ENCODE data around the gene PCDHGA1. TPM values are rescaled to one million over a fixed set of nuclear protein-coding genes. Genes with fewer than 3 reads are reported as not detected.
A peak's percentile ranks its signal among the peaks of the same experiment; 100 is the strongest.

The PCDHGA1 gene
- total and polyA plus RNA-seq, 9 of the 15 experiments (the other 6 are each of a cell fraction or from before 2014, with no cell fraction given): 0.05 to 0.26 (median 0.18) TPM; not detected in 2

DNA sequence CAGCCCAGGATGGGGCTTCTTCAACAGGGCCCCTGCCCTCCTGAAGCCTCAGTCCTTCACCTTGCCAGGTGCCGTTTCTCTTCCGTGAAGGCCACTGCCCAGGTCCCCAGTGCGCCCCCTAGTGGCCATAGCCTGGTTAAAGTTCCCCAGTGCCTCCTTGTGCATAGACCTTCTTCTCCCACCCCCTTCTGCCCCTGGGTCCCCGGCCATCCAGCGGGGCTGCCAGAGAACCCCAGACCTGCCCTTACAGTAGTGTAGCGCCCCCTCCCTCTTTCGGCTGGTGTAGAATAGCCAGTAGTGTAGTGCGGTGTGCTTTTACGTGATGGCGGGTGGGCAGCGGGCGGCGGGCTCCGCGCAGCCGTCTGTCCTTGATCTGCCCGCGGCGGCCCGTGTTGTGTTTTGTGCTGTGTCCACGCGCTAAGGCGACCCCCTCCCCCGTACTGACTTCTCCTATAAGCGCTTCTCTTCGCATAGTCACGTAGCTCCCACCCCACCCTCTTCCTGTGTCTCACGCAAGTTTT lies 182.1 kb downstream of the PCDHGA1 start (continued):
- TF ChIP-seq, protein P1, sequence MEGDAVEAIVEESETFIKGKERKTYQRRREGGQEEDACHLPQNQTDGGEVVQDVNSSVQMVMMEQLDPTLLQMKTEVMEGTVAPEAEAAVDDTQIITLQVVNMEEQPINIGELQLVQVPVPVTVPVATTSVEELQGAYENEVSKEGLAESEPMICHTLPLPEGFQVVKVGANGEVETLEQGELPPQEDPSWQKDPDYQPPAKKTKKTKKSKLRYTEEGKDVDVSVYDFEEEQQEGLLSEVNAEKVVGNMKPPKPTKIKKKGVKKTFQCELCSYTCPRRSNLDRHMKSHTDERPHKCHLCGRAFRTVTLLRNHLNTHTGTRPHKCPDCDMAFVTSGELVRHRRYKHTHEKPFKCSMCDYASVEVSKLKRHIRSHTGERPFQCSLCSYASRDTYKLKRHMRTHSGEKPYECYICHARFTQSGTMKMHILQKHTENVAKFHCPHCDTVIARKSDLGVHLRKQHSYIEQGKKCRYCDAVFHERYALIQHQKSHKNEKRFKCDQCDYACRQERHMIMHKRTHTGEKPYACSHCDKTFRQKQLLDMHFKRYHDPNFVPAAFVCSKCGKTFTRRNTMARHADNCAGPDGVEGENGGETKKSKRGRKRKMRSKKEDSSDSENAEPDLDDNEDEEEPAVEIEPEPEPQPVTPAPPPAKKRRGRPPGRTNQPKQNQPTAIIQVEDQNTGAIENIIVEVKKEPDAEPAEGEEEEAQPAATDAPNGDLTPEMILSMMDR (IDR thresholded peaks at IDR 0.05 in 2 of 3, conservative IDR thresholded peaks at IDR 0.05 in 1 of 3; ENCODE audit: insufficient read depth in 2 of 3, low read depth in 1 of 3, low read length in 3 of 3): peak; percentile 75 to 85 (median 83)
- TF ChIP-seq JUND (IDR thresholded peaks at IDR 0.05; ENCODE audit: borderline replicate concordance, low read depth, low read length) (0 out of 2 replicates have a peak, but pooled peaks have one; percentile 9), JUND (tag; IDR thresholded peaks at IDR 0.05; ENCODE audit: borderline replicate concordance, low read depth, low read length) (no peak), PHB2 (IDR thresholded peaks at IDR 0.05; ENCODE audit: low read depth) (no peak), ZFX (CRISPR knock-in tag; IDR thresholded peaks at IDR 0.05) (no peak), PHF21A (IDR thresholded peaks at IDR 0.05; ENCODE audit: borderline replicate concordance, low read depth) (no peak), TEAD1 (CRISPR knock-in tag; IDR thresholded peaks at IDR 0.05) (no peak), SAFB2 (IDR thresholded peaks at IDR 0.05; ENCODE audit: borderline replicate concordance, low read depth, low read length, severe bottlenecking) (no peak), PHF20 (IDR thresholded peaks at IDR 0.05; ENCODE audit: partially characterized antibody) (no peak)
- TF ChIP-seq, protein P2, sequence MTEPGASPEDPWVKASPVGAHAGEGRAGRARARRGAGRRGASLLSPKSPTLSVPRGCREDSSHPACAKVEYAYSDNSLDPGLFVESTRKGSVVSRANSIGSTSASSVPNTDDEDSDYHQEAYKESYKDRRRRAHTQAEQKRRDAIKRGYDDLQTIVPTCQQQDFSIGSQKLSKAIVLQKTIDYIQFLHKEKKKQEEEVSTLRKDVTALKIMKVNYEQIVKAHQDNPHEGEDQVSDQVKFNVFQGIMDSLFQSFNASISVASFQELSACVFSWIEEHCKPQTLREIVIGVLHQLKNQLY (CRISPR knock-in tag; conservative IDR thresholded peaks at IDR 0.05): no peak
- TF ChIP-seq, protein P3, sequence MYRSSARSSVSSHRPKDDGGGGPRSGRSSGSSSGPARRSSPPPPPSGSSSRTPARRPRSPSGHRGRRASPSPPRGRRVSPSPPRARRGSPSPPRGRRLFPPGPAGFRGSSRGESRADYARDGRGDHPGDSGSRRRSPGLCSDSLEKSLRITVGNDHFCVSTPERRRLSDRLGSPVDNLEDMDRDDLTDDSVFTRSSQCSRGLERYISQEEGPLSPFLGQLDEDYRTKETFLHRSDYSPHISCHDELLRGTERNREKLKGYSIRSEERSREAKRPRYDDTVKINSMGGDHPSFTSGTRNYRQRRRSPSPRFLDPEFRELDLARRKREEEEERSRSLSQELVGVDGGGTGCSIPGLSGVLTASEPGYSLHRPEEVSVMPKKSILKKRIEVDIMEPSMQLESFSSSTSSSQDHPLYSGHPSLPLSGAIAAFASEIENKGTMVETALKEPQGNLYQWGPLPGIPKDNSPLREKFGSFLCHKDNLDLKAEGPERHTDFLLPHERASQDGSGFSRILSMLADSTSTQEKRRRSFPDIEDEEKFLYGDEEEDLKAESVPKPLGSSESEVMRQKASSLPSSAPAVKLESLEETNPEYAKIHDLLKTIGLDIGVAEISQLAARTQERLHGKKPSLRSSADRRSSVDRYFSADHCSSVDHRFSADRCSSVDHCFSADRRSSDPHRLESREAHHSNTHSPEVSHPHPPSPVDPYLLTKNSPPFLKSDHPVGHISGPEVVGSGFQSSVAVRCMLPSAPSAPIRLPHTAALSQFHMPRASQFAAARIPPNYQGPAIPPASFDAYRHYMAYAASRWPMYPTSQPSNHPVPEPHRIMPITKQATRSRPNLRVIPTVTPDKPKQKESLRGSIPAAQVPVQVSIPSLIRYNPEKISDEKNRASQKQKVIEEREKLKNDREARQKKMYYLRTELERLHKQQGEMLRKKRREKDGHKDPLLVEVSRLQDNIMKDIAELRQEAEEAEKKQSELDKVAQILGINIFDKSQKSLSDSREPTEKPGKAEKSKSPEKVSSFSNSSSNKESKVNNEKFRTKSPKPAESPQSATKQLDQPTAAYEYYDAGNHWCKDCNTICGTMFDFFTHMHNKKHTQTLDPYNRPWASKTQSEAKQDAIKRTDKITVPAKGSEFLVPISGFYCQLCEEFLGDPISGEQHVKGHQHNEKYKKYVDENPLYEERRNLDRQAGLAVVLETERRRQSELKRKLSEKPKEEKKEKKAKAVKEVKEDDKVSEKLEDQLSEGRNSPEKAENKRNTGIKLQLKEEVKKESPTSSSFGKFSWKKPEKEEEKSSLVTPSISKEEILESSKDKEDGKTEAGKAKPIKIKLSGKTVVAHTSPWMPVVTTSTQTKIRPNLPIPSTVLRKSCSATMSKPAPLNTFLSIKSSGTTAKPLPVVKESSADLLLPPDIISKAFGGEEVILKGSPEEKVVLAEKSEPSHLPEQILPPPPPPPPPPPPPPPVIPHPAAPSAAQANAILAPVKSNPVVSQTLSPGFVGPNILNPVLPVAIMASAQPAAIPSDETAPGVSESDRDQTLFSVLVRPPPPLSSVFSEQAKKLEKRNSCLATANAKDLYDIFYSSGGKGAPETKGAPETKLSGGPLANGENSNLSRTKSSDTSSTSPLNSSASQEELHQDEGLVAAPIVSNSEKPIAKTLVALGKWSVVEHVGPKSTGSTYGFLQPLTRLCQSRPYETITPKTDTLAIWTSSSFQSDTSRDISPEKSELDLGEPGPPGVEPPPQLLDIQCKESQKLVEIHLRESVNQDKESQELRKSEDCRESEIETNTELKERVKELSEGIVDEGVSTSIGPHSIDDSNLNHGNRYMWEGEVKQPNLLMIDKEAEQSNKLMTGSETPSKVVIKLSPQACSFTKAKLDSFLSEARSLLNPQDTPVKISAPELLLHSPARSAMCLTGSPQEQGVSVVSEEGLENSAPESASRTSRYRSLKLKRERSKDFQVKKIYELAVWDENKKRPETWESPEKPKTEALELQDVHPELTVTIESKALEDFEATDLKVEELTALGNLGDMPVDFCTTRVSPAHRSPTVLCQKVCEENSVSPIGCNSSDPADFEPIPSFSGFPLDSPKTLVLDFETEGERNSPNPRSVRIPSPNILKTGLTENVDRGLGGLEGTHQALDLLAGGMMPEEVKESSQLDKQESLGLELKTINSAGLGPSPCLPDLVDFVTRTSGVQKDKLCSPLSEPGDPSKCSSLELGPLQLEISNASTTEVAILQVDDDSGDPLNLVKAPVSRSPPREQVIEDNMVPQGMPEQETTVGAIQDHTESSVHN (IDR thresholded peaks at IDR 0.05; ENCODE audit: borderline replicate concordance in 1 of 2, low read depth in 1 of 2): no peak
- TF ChIP-seq, protein P4, sequence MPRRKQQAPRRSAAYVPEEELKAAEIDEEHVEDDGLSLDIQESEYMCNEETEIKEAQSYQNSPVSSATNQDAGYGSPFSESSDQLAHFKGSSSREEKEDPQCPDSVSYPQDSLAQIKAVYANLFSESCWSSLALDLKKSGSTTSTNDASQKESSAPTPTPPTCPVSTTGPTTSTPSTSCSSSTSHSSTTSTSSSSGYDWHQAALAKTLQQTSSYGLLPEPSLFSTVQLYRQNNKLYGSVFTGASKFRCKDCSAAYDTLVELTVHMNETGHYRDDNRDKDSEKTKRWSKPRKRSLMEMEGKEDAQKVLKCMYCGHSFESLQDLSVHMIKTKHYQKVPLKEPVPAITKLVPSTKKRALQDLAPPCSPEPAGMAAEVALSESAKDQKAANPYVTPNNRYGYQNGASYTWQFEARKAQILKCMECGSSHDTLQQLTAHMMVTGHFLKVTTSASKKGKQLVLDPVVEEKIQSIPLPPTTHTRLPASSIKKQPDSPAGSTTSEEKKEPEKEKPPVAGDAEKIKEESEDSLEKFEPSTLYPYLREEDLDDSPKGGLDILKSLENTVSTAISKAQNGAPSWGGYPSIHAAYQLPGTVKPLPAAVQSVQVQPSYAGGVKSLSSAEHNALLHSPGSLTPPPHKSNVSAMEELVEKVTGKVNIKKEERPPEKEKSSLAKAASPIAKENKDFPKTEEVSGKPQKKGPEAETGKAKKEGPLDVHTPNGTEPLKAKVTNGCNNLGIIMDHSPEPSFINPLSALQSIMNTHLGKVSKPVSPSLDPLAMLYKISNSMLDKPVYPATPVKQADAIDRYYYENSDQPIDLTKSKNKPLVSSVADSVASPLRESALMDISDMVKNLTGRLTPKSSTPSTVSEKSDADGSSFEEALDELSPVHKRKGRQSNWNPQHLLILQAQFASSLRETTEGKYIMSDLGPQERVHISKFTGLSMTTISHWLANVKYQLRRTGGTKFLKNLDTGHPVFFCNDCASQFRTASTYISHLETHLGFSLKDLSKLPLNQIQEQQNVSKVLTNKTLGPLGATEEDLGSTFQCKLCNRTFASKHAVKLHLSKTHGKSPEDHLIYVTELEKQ (CRISPR knock-in tag; IDR thresholded peaks at IDR 0.05): no peak

Measured in K562 (cell line).